K562 (cell line): ENCODE results near the gene ADIPOR2. TPM values are rescaled to one million over a fixed set of nuclear protein-coding genes. Genes with fewer than 3 reads are reported as not detected.

Experiments used
- ATAC-seq: fragments of 200-7000 bp; cut with Tn5 transposase; 3 replicates; pipeline ENCODE4 v1.9.1; 2020; ENCODE audit warnings: moderate library complexity
- BruUV-seq: library from RNA; stranded (reverse); fragments of 400-500 nt; replicated peaks from 2 replicates; lab custom pipeline; 2021; lab: Mats Ljungman, UMichigan
- CTCF ChIA-PET: fragments of 300-600 bp; formaldehyde crosslinking; extraction: SDS; loops from one replicate; lab custom pipeline; 2021; ENCODE audit warnings: low intra/inter-chr PET ratio; lab: Yijun Ruan, JAX
- POLR2A ChIA-PET: fragments of 300-600, 350-650 bp; sonication (Branson Sonifier 250); formaldehyde crosslinking; extraction: SDS; loops from one replicate; lab custom pipeline; 2021; ENCODE audit warnings: antibody characterized with exemption, inconsistent platforms; lab: Yijun Ruan, JAX
- DNase-seq, 4 experiments: peaks; one replicate each; pipeline versions ENCODE4 v3.0.0 to v3.0.0-alpha.2; 2011 to 2018; ENCODE audit warnings: low spot score in 3 of 4, mixed read lengths in 3 of 4; ENCODE audit errors: extremely low read depth in 1 of 4
- FAIRE-seq: peaks from 2 replicates; lab custom pipeline; 2011; peaks lifted over from hg19 to GRCh38; lab: Jason Lieb, UNC
- H2AFZ ChIP-seq: 2 replicates; pipeline ENCODE4 v1.6.0; 2011; ENCODE audit warnings: low read depth, low read length, control low read depth, inconsistent platforms
- H3K27ac ChIP-seq: fragments of 200-600 bp; 3 replicates; pipeline ENCODE4 v1.8.0; 2011; ENCODE audit warnings: low read depth, mild to moderate bottlenecking, control low read depth, inconsistent platforms, low read length, moderate library complexity, mixed read lengths; ENCODE audit errors: extremely low read depth
- H3K27me3 ChIP-seq, 2 experiments: fragments of 300-600 bp in 1 of 2; 2 replicates in 1 of 2; 3 replicates in 1 of 2; pipeline versions ENCODE4 v1.6.0 to v1.8.0; 2011; ENCODE audit warnings: inconsistent platforms in 2 of 2, low read length in 2 of 2, mild to moderate bottlenecking in 1 of 2, mixed read lengths in 1 of 2, moderate library complexity in 1 of 2; ENCODE audit not compliant: control insufficient read depth in 2 of 2, insufficient read depth in 2 of 2
- H3K36me3 ChIP-seq: fragments of 300-600 bp; 3 replicates; pipeline ENCODE4 v1.8.0; 2011; ENCODE audit warnings: mild to moderate bottlenecking, low read length, inconsistent platforms; ENCODE audit not compliant: control insufficient read depth, insufficient read depth
- H3K4me1 ChIP-seq, 2 experiments: fragments of 200-600 bp in 1 of 2; replicated peaks in 1 of 2; 2 replicates in 1 of 2; 3 replicates in 1 of 2; pipeline versions ENCODE4 v1.5.1 to v1.8.0; 2011; ENCODE audit warnings: inconsistent platforms in 2 of 2, low read length in 2 of 2, mild to moderate bottlenecking in 1 of 2, mixed read lengths in 1 of 2, moderate library complexity in 1 of 2; ENCODE audit not compliant: control insufficient read depth in 2 of 2, insufficient read depth in 2 of 2
- H3K4me2 ChIP-seq: 2 replicates; pipeline ENCODE4 v1.6.1; 2011; ENCODE audit warnings: low read length, control low read depth, inconsistent platforms, mixed read lengths; ENCODE audit not compliant: insufficient read depth
- H3K4me3 ChIP-seq: fragments of 200-600 bp; sonication (generic), shearing (Covaris generic); 2 replicates; pipeline ENCODE4 v1.5.1; 2016; ENCODE audit warnings: control low read depth, inconsistent platforms
- H3K79me2 ChIP-seq: fragments of 200-600 bp; 3 replicates; pipeline ENCODE4 v1.8.0; 2011; ENCODE audit warnings: low read length, inconsistent platforms; ENCODE audit not compliant: control insufficient read depth, insufficient read depth
- H3K9ac ChIP-seq, 2 experiments: 2 replicates each; pipeline versions ENCODE4 v1.6.0 to v1.6.1; 2011; ENCODE audit warnings: low read depth in 2 of 2, low read length in 2 of 2, control low read depth in 1 of 2, inconsistent platforms in 1 of 2, mild to moderate bottlenecking in 1 of 2, mixed read lengths in 1 of 2; ENCODE audit not compliant: insufficient read depth in 1 of 2
- H3K9me1 ChIP-seq: one replicate; pipeline ENCODE4 v1.6.0; 2011; ENCODE audit warnings: inconsistent platforms, mild to moderate bottlenecking, low read length, moderate library complexity; ENCODE audit not compliant: control insufficient read depth, insufficient read depth
- H3K9me3 ChIP-seq: replicated peaks from 2 replicates; pipeline ENCODE4 v1.5.1; 2011; ENCODE audit warnings: low read depth, low read length, inconsistent platforms; ENCODE audit not compliant: control insufficient read depth, insufficient read depth
- H4K20me1 ChIP-seq: replicated peaks from 2 replicates; pipeline ENCODE4 v1.6.1; 2011; ENCODE audit warnings: low read length, inconsistent platforms, mixed read lengths; ENCODE audit not compliant: control insufficient read depth, insufficient read depth
- ARID1B ChIP-seq: fragments of 450-650 bp; IDR thresholded peaks from 2 replicates; pipeline ENCODE4 v1.6.1; 2016; ENCODE audit warnings: antibody characterized with exemption, mild to moderate bottlenecking, inconsistent platforms
- ZNF12 ChIP-seq: sonication (generic); formaldehyde crosslinking; IDR thresholded peaks from 2 replicates; pipeline ENCODE4 v1.4.0; 2020; ENCODE audit warnings: mild to moderate bottlenecking, missing genetic modification reagents
- WGBS: fragments of 100-300 bp; shearing (Covaris generic); methylation state at CpG from one replicate; pipeline ENCODE4 v1.1.6; 2016; ENCODE audit warnings: low coverage, mixed read lengths; ENCODE audit not compliant: insufficient coverage; ENCODE audit errors: missing lambda C conversion rate; 5-methylcytosine and 5-hydroxymethylcytosine counted together
- in situ Hi-C: fragments of 300-500 bp; cut with MboI; formaldehyde crosslinking; loops from 4 replicates; pipeline ENCODE4 v1.15.0; 2018; ENCODE audit warnings: inconsistent platforms, mixed read lengths
- intact Hi-C: fragments of 100-400 bp; cut with micrococcal nuclease; formaldehyde crosslinking; loops from 2 replicates; pipeline ENCODE4 v1.14.2; 2022
- polyA plus RNA-seq, 8 experiments: library from polyadenylated mRNA; depleted of rRNA in 4 of 8; stranded (reverse) in 5 of 8; unstranded in 3 of 8; fragments of >200 nt; fragmentation: Nextera tagmentation in 2 of 8; fragmentation: Illumina TruSeq in 1 of 8; extraction: Ambion mirVana in 2 of 8; extraction: Trizol in 1 of 8; gene quantifications; 2 replicates each; pipeline versions ENCODE4 v1.2.1 to v1.2.3, GENCODE V29; 2011 to 2014; ENCODE audit warnings: inconsistent platforms in 1 of 8, missing spikeins in 1 of 8
- total RNA-seq, 7 experiments: library from RNA; depleted of rRNA in 6 of 7; stranded (reverse); fragments of >200 nt in 6 of 7; fragmentation: Illumina TruSeq in 2 of 7; extraction: Trizol in 2 of 7; gene quantifications; 2 replicates each; pipeline versions ENCODE4 v1.2.1 to v1.2.3, GENCODE V29; 2011 to 2021; ENCODE audit warnings: low replicate concordance in 1 of 7
- TF ChIP-seq, protein P1 (sequence below): fragments of 250-450 bp; sonication (Bioruptor Pico); IDR thresholded peaks from 2 replicates; pipeline ENCODE4 v1.4.0; 2020; ENCODE audit warnings: mild to moderate bottlenecking, moderate library complexity
- TF ChIP-seq, protein P2 (sequence below): fragments of 450-650 bp; IDR thresholded peaks from 2 replicates; pipeline ENCODE4 v1.6.1; 2016; ENCODE audit warnings: mild to moderate bottlenecking
- TF ChIP-seq, protein P3 (sequence below): fragments of 450-650 bp; IDR thresholded peaks from 2 replicates; pipeline ENCODE4 v1.6.1; 2016; ENCODE audit warnings: antibody characterized with exemption

ADIPOR2 gene
- total and polyA plus RNA-seq, 9 of the 15 experiments (the other 6 are each of a cell fraction or from before 2014, with no cell fraction given): 10.9 to 63.5 (median 46.0) TPM

DNA sequence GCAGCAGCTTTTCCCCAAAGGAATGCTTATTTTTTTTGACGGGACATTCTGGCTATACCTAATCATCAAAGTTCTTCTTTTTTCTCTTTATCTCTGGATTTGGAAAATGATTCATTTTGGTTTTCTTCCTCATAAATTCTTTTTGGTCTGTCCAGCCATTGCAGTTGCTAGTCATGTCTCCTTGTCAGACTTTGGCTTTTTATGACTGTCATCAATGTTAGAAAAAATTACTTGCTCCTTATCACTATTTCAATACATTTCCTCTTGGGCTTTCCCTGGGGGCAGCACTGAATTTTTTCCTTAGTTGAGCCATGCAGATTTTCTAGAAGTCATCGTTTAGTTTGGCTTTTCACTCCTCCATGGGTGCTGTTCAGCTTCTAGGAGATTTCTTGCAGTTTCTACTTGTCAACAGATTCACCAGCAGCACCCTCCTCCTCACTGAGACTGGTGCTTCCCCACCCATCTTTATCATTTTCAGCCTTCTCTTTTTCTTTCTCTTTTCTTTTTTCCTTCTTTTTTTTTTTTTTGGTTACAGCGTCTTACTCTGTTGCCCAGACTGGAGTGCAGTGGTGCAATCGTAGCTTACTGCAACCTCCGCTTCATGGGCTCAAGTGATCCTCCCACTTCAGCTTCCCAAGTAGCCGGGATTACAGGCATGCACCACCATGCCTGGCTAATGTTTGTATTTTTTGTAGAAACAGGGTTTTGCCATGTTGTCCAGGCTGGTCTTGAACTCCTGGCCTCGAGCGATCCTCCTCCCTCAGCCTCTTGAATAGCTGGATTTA lies 5.2 kb downstream of the ADIPOR2 start:
- Histone ChIP-seq H3K9ac (no peak overlapping the region), H3K9me1 (peaks cover 3% of the 10 kb centered on the region), H3K27ac (no peak overlapping the region), H3K9me3 (peaks cover 3% of the 10 kb centered on the region; the same call in 1 of the 2 replicates), H3K27me3 (no peaks in the 10 kb centered on the region), H3K79me2 (peaks cover 99% of the 10 kb centered on the region), H3K4me1 (peaks cover 4 to 7% of the 10 kb centered on the region in 2 experiments; a peak in 3 of 5 replicates), H4K20me1 (peaks cover 38% of the 10 kb centered on the region; the same call in 1 of the 2 replicates), H3K4me2 (no peak overlapping the region)
- intact Hi-C loops: no loop called here
- no TSS peak for BruUV-seq
- ATAC-seq: no peak
- POLR2A ChIA-PET: interaction anchor here (1.0 to 1.1 kb wide), 3 partner anchors 11 to 17 kb away, joined by 3 to 4 read pairs (median 3); no protein-coding TSS in a partner anchor
- no peak for FAIRE-seq
- in situ Hi-C loops: no loop called here
- no peak for DNase-seq
- 63% methylated on average over 6 of the region's 8 CpGs for WGBS
- TF ChIP-seq, protein P1, sequence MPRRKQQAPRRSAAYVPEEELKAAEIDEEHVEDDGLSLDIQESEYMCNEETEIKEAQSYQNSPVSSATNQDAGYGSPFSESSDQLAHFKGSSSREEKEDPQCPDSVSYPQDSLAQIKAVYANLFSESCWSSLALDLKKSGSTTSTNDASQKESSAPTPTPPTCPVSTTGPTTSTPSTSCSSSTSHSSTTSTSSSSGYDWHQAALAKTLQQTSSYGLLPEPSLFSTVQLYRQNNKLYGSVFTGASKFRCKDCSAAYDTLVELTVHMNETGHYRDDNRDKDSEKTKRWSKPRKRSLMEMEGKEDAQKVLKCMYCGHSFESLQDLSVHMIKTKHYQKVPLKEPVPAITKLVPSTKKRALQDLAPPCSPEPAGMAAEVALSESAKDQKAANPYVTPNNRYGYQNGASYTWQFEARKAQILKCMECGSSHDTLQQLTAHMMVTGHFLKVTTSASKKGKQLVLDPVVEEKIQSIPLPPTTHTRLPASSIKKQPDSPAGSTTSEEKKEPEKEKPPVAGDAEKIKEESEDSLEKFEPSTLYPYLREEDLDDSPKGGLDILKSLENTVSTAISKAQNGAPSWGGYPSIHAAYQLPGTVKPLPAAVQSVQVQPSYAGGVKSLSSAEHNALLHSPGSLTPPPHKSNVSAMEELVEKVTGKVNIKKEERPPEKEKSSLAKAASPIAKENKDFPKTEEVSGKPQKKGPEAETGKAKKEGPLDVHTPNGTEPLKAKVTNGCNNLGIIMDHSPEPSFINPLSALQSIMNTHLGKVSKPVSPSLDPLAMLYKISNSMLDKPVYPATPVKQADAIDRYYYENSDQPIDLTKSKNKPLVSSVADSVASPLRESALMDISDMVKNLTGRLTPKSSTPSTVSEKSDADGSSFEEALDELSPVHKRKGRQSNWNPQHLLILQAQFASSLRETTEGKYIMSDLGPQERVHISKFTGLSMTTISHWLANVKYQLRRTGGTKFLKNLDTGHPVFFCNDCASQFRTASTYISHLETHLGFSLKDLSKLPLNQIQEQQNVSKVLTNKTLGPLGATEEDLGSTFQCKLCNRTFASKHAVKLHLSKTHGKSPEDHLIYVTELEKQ (CRISPR knock-in tag): no peak
- TF ChIP-seq, protein P2, sequence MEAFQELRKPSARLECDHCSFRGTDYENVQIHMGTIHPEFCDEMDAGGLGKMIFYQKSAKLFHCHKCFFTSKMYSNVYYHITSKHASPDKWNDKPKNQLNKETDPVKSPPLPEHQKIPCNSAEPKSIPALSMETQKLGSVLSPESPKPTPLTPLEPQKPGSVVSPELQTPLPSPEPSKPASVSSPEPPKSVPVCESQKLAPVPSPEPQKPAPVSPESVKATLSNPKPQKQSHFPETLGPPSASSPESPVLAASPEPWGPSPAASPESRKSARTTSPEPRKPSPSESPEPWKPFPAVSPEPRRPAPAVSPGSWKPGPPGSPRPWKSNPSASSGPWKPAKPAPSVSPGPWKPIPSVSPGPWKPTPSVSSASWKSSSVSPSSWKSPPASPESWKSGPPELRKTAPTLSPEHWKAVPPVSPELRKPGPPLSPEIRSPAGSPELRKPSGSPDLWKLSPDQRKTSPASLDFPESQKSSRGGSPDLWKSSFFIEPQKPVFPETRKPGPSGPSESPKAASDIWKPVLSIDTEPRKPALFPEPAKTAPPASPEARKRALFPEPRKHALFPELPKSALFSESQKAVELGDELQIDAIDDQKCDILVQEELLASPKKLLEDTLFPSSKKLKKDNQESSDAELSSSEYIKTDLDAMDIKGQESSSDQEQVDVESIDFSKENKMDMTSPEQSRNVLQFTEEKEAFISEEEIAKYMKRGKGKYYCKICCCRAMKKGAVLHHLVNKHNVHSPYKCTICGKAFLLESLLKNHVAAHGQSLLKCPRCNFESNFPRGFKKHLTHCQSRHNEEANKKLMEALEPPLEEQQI: no peak
- TF ChIP-seq ARID1B (no peak), ZNF12 (CRISPR knock-in tag) (no peak)
- TF ChIP-seq, protein P3, sequence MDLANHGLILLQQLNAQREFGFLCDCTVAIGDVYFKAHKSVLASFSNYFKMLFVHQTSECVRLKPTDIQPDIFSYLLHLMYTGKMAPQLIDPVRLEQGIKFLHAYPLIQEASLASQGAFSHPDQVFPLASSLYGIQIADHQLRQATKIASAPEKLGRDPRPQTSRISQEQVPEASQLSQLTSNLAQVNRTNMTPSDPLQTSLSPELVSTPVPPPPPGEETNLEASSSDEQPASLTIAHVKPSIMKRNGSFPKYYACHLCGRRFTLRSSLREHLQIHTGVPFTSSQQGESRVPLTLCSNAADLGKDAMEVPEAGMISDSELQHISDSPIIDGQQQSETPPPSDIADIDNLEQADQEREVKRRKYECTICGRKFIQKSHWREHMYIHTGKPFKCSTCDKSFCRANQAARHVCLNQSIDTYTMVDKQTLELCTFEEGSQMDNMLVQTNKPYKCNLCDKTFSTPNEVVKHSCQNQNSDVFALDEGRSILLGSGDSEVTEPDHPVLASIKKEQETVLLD: no peak
- TF ChIP-seq, all 486 proteins: peak for 0
- no peak overlapping the region for H3K4me3 ChIP-seq
- CTCF ChIA-PET: no interaction called here
- peaks cover 32% of the 10 kb centered on the region for H3K36me3 ChIP-seq
- H2AFZ ChIP-seq: no peak overlapping the region
